Measurements from ENCODE around the gene APBA1.

DNA sequence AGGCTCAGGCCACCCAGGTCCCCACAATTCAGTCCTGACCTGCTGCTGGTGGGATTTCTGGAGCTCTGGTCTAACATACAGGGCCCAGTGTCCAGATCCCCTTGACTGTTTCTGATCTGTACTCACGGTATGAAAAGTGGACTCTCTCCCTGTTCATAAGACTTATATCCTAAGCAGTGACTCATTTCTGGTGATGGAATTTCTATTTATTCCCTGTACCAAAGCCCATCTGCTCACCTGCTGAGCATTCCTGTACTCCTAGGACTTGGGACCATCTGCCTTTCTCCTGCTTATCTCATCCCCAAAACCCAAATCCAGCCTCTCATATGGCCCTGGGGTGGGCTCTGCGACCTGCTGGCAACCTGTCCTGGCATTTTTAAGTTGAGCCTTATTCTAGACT is 86.6 kb downstream of the APBA1 start:
- TF ChIP-seq, protein P1, sequence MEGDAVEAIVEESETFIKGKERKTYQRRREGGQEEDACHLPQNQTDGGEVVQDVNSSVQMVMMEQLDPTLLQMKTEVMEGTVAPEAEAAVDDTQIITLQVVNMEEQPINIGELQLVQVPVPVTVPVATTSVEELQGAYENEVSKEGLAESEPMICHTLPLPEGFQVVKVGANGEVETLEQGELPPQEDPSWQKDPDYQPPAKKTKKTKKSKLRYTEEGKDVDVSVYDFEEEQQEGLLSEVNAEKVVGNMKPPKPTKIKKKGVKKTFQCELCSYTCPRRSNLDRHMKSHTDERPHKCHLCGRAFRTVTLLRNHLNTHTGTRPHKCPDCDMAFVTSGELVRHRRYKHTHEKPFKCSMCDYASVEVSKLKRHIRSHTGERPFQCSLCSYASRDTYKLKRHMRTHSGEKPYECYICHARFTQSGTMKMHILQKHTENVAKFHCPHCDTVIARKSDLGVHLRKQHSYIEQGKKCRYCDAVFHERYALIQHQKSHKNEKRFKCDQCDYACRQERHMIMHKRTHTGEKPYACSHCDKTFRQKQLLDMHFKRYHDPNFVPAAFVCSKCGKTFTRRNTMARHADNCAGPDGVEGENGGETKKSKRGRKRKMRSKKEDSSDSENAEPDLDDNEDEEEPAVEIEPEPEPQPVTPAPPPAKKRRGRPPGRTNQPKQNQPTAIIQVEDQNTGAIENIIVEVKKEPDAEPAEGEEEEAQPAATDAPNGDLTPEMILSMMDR (IDR thresholded peaks at IDR 0.05): no peak
- no peak for TF ChIP-seq POLR2A (IDR thresholded peaks at IDR 0.05)
